Activated CD4-positive, alpha-beta memory T cell treated with anti-CD3 and anti-CD28 coated beads, Interleukin-2, amount 10 ng/mL, durations not matched to agents 7 days and 5 days (primary cell): ENCODE results near the gene DRAP1. TPM values are rescaled to one million over a fixed set of nuclear protein-coding genes. Genes with fewer than 3 reads are reported as not detected.

Experiments used
- CTCF ChIA-PET: fragments of 350-600 bp; sonication (Branson Sonifier 250); formaldehyde crosslinking; loops from one replicate; lab custom pipeline; 2021; ENCODE audit warnings: antibody characterized with exemption, inconsistent platforms; lab: Charles Lee
- POLR2A ChIA-PET: fragments of 350-600 bp; sonication (Branson Sonifier 250); formaldehyde crosslinking; loops from one replicate; lab custom pipeline; 2021; ENCODE audit warnings: antibody characterized with exemption; lab: Charles Lee
- DNase-seq: peaks from one replicate; pipeline ENCODE4 v3.0.0-alpha.2; 2020
- H3K27ac Mint-ChIP-seq: one replicate; pipeline ENCODE4 v1.8.0; 2021; ENCODE audit warnings: mild to moderate bottlenecking, mixed read lengths
- H3K27me3 Mint-ChIP-seq: one replicate; pipeline ENCODE4 v1.8.0; 2021; ENCODE audit warnings: mixed read lengths
- H3K36me3 Mint-ChIP-seq: one replicate; pipeline ENCODE4 v1.8.0; 2021; ENCODE audit warnings: low read depth, mixed read lengths
- H3K4me1 Mint-ChIP-seq: one replicate; pipeline ENCODE4 v1.8.0; 2021; ENCODE audit warnings: mixed read lengths
- H3K4me3 Mint-ChIP-seq: one replicate; pipeline ENCODE4 v1.8.0; 2021; ENCODE audit warnings: mild to moderate bottlenecking, mixed read lengths
- H3K9me3 Mint-ChIP-seq: one replicate; pipeline ENCODE4 v1.8.0; 2021; ENCODE audit warnings: mixed read lengths
- total RNA-seq, 2 experiments: library from RNA; stranded (reverse); gene quantifications; one replicate each; pipeline ENCODE4 v1.2.3, GENCODE V29; 2021

Gene DRAP1
- total RNA-seq, 2 experiments from 2014 or later, result 162 to 180 TPM

- Mint-ChIP-seq H3K36me3 (peaks cover 16% of the 10 kb centered on the region), H3K9me3 (no peaks in the 10 kb centered on the region), H3K4me1 (peaks cover 64% of the 10 kb centered on the region), H3K4me3 (peak overlapping the region; percentile 78), H3K27me3 (peaks cover 4% of the 10 kb centered on the region), H3K27ac (peak overlapping the region; percentile 75)
- no peak for DNase-seq
- ChIA-PET POLR2A (interaction anchor here (0.6 to 8.8 kb wide), 7 partner anchors 8 to 187 kb away, joined by 3 to 185 read pairs (median 4); partner anchors contain the start of genes C11orf68, CCDC85B, CFL1 and FIBP), CTCF (interaction anchor here (1.4 to 3.2 kb wide), 4 partner anchors 10 to 39 kb away, joined by 3 to 73 read pairs (median 13); partner anchors contain the start of genes CCDC85B, FIBP and MUS81)
These were observed 20.4 kb upstream of the DRAP1 start for GRCh38 chr11:65898656-65899355.

GRCh38 chr11:65899356-65900124 is 19.7 kb upstream of the DRAP1 start:
- H3K4me1 Mint-ChIP-seq, result peaks cover 58% of the 10 kb centered on the region
- peaks cover 13% of the 10 kb centered on the region for H3K36me3 Mint-ChIP-seq
- POLR2A ChIA-PET, result interaction anchor here (1.3 to 8.8 kb wide), 9 partner anchors 11 to 187 kb away, joined by 3 to 185 read pairs (median 17); partner anchors contain the start of genes C11orf68, CCDC85B, CFL1 and DRAP1
- peak; percentile 77 for DNase-seq
- CTCF ChIA-PET, result interaction anchor here (1.3 to 4.0 kb wide), 6 partner anchors 11 to 188 kb away, joined by 3 to 73 read pairs (median 13); partner anchors contain the start of genes CCDC85B, FIBP and MUS81
- no peaks in the 10 kb centered on the region for H3K9me3 Mint-ChIP-seq
- H3K4me3 Mint-ChIP-seq, result peak overlapping the region; percentile 69
- peak overlapping the region; percentile 66 for H3K27ac Mint-ChIP-seq
- peaks cover 4% of the 10 kb centered on the region for H3K27me3 Mint-ChIP-seq

- H3K9me3 Mint-ChIP-seq, result no peaks in the 10 kb centered on the region
- peaks cover 11% of the 10 kb centered on the region for H3K36me3 Mint-ChIP-seq
- CTCF ChIA-PET, result interaction anchor here (0.6 to 4.0 kb wide), 6 partner anchors 8 to 189 kb away, joined by 3 to 56 read pairs (median 8); partner anchors contain the start of genes CCDC85B, FIBP and MUS81
- H3K27ac Mint-ChIP-seq, result peak within 1 kb of the TSS; percentile 73
- POLR2A ChIA-PET, result interaction anchor here (0.8 to 8.8 kb wide), 15 partner anchors 9 to 111 kb away, joined by 3 to 185 read pairs (median 4); partner anchors contain the start of genes BANF1, C11orf68, CCDC85B and CFL1
- DNase-seq, result peak; percentile 93
- H3K27me3 Mint-ChIP-seq, result peaks cover 4% of the 10 kb centered on the region
- H3K4me1 Mint-ChIP-seq, result peaks cover 55% of the 10 kb centered on the region
- H3K4me3 Mint-ChIP-seq, result peak within 1 kb of the TSS; percentile 69
These were observed 18.9 kb upstream of the DRAP1 start, which contains the start of gene FOSL1 for GRCh38 chr11:65900125-65900898. FOSL1 (minus strand) TSS chr11:65900388; CDS start chr11:65900339, 49 bp downstream.

GRCh38 chr11:65900899-65901180 is 18.4 kb upstream of the DRAP1 start:
- Mint-ChIP-seq H3K36me3 (peaks cover 7% of the 10 kb centered on the region), H3K9me3 (no peaks in the 10 kb centered on the region), H3K27me3 (peaks cover 4% of the 10 kb centered on the region), H3K4me3 (peak overlapping the region; percentile 52), H3K4me1 (peaks cover 51% of the 10 kb centered on the region), H3K27ac (peak overlapping the region; percentile 73)
- no peak for DNase-seq
- CTCF ChIA-PET, result interaction anchor here (0.6 to 4.0 kb wide), 7 partner anchors 9 to 190 kb away, joined by 3 to 56 read pairs (median 6); partner anchors contain the start of genes CCDC85B, FIBP and MUS81
- POLR2A ChIA-PET, result interaction anchor here (0.8 to 8.8 kb wide), 16 partner anchors 9 to 111 kb away, joined by 3 to 185 read pairs (median 4); partner anchors contain the start of genes BANF1, C11orf68, CCDC85B and CFL1

- H3K4me1 Mint-ChIP-seq, result peaks cover 32% of the 10 kb centered on the region
- peaks cover 9% of the 10 kb centered on the region for H3K27me3 Mint-ChIP-seq
- POLR2A ChIA-PET, result interaction anchor here (1.7 to 8.8 kb wide), 3 partner anchors 13 to 15 kb away, joined by 8 to 185 read pairs (median 41); partner anchors contain the start of genes C11orf68, CCDC85B, DRAP1 and FIBP
- H3K4me3 Mint-ChIP-seq, result no peak overlapping the region
- CTCF ChIA-PET, result interaction anchor here (1.0 to 4.0 kb wide), 2 partner anchors 10 to 14 kb away, joined by 3 to 56 read pairs; partner anchors contain the start of genes CCDC85B and FIBP
- no peaks in the 10 kb centered on the region for H3K36me3 Mint-ChIP-seq
- no peak for DNase-seq
- H3K27ac Mint-ChIP-seq, result no peak overlapping the region
- no peaks in the 10 kb centered on the region for H3K9me3 Mint-ChIP-seq
These were observed 16.2 kb upstream of the DRAP1 start for GRCh38 chr11:65903068-65903481.

- DNase-seq, result no peak
- no peaks in the 10 kb centered on the region for H3K36me3 Mint-ChIP-seq
- H3K4me3 Mint-ChIP-seq, result no peak overlapping the region
- ChIA-PET POLR2A (interaction anchor here (0.7 to 8.8 kb wide), 2 partner anchors 15 kb away, joined by 3 to 185 read pairs; partner anchors contain the start of genes C11orf68, CCDC85B and FIBP), CTCF (interaction anchor here (4.0 kb wide), 1 partner anchor 15 kb away, joined by 56 read pairs; the partner anchor contains the start of genes CCDC85B and FIBP)
- H3K27me3 Mint-ChIP-seq, result peaks cover 9% of the 10 kb centered on the region
- H3K9me3 Mint-ChIP-seq, result no peaks in the 10 kb centered on the region
- peaks cover 28% of the 10 kb centered on the region for H3K4me1 Mint-ChIP-seq
- no peak overlapping the region for H3K27ac Mint-ChIP-seq
These were observed 15.5 kb upstream of the DRAP1 start for GRCh38 chr11:65903715-65904114.

- Mint-ChIP-seq H3K4me3 (no peak overlapping the region), H3K27ac (no peak overlapping the region), H3K27me3 (peaks cover 12% of the 10 kb centered on the region), H3K36me3 (no peaks in the 10 kb centered on the region), H3K9me3 (no peaks in the 10 kb centered on the region), H3K4me1 (peaks cover 21% of the 10 kb centered on the region)
- ChIA-PET CTCF (interaction anchor here (0.7 to 2.1 kb wide), 4 partner anchors 12 to 22 kb away, joined by 3 to 21 read pairs (median 4); partner anchors contain the start of gene CCDC85B), POLR2A (interaction anchor here (0.8 to 2.3 kb wide), 5 partner anchors 8 to 46 kb away, joined by 3 to 11 read pairs (median 4); partner anchors contain the start of genes C11orf68, CCDC85B and MUS81)
- no peak for DNase-seq
These were observed 12.6 kb upstream of the DRAP1 start for GRCh38 chr11:65906602-65907001.

- Mint-ChIP-seq H3K27me3 (peaks cover 8% of the 10 kb centered on the region), H3K27ac (no peak overlapping the region), H3K4me3 (no peak overlapping the region), H3K36me3 (no peaks in the 10 kb centered on the region), H3K4me1 (peaks cover 10% of the 10 kb centered on the region), H3K9me3 (no peaks in the 10 kb centered on the region)
- ChIA-PET CTCF (no interaction called here), POLR2A (interaction anchor here (1.0 to 2.3 kb wide), 2 partner anchors 9 to 12 kb away, joined by 4 to 7 read pairs; no protein-coding TSS in a partner anchor)
- no peak for DNase-seq
These were observed 11.3 kb upstream of the DRAP1 start for GRCh38 chr11:65907878-65908277.

- DNase-seq, result no peak
- no peaks in the 10 kb centered on the region for H3K9me3 Mint-ChIP-seq
- no peak overlapping the region for H3K4me3 Mint-ChIP-seq
- ChIA-PET POLR2A (interaction anchor here (1.2 to 2.7 kb wide), 5 partner anchors 11 to 21 kb away, joined by 3 to 10 read pairs (median 4); partner anchors contain the start of gene CCDC85B), CTCF (interaction anchor here (0.7 to 1.7 kb wide), 4 partner anchors 13 to 27 kb away, joined by 3 to 6 read pairs (median 5); partner anchors contain the start of genes CCDC85B and FIBP)
- H3K27ac Mint-ChIP-seq, result no peak overlapping the region
- H3K27me3 Mint-ChIP-seq, result peaks cover 3% of the 10 kb centered on the region
- peaks cover 23% of the 10 kb centered on the region for H3K4me1 Mint-ChIP-seq
- peaks cover 2% of the 10 kb centered on the region for H3K36me3 Mint-ChIP-seq
These were observed 7.3 kb upstream of the DRAP1 start for GRCh38 chr11:65911682-65912568.

GRCh38 chr11:65912845-65913244 is 6.4 kb upstream of the DRAP1 start:
- H3K36me3 Mint-ChIP-seq, result peaks cover 5% of the 10 kb centered on the region
- POLR2A ChIA-PET, result interaction anchor here (1.3 to 2.7 kb wide), 4 partner anchors 12 to 22 kb away, joined by 4 to 10 read pairs (median 6); partner anchors contain the start of gene CCDC85B
- CTCF ChIA-PET, result interaction anchor here (1.6 to 1.7 kb wide), 2 partner anchors 25 to 28 kb away, joined by 4 to 6 read pairs; partner anchors contain the start of gene FIBP
- H3K4me1 Mint-ChIP-seq, result peaks cover 29% of the 10 kb centered on the region
- H3K27me3 Mint-ChIP-seq, result peaks cover 2% of the 10 kb centered on the region
- no peaks in the 10 kb centered on the region for H3K9me3 Mint-ChIP-seq
- H3K4me3 Mint-ChIP-seq, result no peak overlapping the region
- H3K27ac Mint-ChIP-seq, result no peak overlapping the region
- no peak for DNase-seq
